ENCODE measurements around the gene TANC1.

DNA sequence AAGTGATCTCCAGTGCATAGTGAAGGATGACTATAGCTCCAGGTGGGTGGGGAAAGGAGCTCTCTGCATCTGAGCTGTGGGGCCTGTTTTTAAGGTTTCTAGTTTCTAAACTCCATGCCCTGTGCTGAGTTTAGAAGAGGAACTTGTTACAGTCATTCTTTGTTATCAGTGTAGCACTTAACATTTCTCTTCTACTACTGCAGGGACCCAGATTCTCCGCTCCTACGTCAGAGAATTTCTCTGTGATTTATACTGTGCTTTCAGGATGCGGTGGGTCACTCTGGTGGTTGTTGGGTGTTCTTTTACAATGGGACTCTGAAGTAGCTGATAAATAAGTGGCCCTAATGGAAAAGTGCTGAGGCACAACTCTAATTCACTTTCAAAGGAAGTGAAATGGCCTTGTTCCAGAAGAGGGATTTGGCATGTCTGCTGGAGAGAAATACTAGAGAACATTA, 196.0 kb downstream of the TANC1 start:
- TF ChIP-seq, protein P1, sequence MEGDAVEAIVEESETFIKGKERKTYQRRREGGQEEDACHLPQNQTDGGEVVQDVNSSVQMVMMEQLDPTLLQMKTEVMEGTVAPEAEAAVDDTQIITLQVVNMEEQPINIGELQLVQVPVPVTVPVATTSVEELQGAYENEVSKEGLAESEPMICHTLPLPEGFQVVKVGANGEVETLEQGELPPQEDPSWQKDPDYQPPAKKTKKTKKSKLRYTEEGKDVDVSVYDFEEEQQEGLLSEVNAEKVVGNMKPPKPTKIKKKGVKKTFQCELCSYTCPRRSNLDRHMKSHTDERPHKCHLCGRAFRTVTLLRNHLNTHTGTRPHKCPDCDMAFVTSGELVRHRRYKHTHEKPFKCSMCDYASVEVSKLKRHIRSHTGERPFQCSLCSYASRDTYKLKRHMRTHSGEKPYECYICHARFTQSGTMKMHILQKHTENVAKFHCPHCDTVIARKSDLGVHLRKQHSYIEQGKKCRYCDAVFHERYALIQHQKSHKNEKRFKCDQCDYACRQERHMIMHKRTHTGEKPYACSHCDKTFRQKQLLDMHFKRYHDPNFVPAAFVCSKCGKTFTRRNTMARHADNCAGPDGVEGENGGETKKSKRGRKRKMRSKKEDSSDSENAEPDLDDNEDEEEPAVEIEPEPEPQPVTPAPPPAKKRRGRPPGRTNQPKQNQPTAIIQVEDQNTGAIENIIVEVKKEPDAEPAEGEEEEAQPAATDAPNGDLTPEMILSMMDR (conservative IDR thresholded peaks at IDR 0.05 in 1 of 2, IDR thresholded peaks at IDR 0.05 in 1 of 2; ENCODE audit: extremely low read depth in 1 of 2, insufficient read depth in 1 of 2, low read depth in 1 of 2, low read length in 2 of 2), result no peak
- no peak for TF ChIP-seq EZH2 (IDR thresholded peaks at IDR 0.05; ENCODE audit: borderline replicate concordance, low read length)
